ENCODE results near the gene BSND.

The BSND gene

DNA sequence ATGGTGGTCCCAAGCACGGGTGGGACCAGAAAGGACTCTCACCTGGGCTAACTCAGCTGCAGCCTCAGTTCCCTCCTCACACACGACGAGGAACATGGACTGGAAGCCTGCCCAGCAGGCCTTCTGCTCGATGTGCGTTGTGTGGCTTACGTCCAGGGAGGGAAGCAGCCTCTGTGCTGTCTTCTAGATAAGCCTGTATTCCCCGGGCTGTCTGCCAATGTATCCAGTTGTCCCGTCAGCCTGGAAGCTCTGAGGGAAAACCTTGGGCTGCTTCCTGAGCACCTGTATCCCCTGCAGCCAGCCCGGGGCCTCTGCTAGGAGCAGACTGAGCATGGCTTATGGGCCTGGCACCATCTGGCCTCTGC lies 51.2 kb downstream of the BSND start:
- DNase-seq, result no peak

DNA sequence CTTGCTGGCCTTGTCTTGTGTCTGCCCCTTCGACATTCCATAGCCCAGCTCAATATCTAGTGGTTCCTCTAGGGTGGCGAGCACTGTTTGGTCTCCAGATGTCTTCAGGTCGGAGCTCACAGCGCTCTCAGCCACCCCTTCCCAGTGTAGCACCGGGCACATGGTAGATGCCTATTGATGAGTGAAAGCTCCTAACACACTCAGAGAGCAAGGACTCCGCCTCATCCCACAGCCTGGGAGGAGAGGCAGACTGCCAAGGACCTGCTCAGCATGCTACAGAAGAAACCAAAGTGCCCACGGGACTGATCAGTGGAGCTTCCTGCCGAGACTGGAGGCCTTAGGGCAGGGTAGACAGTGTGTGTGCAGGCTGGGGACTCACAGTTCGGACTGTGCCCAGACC lies 51.5 kb downstream of the BSND start:
- DNase-seq, result no peak

DNA sequence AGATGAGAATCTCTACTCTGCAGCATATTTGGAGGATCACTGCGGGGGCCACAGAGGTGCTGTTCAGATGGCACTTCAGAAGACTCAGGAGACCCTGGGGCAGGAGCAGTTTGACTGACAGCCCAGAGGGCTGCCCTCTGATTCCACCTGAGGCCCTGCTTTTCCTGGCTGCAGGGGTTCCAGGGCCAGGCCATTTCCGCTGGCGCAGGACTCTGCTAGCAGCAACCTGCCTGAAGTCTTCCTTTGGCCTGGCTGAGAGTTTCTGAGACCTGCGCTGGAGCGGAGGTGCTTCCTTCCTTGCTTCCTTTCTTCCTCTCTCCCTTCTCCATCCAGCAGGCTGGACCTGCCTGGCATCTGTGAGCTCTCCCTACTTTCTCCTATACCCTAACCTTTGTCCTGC lies 52.4 kb downstream of the BSND start:
- no peak for DNase-seq

DNA sequence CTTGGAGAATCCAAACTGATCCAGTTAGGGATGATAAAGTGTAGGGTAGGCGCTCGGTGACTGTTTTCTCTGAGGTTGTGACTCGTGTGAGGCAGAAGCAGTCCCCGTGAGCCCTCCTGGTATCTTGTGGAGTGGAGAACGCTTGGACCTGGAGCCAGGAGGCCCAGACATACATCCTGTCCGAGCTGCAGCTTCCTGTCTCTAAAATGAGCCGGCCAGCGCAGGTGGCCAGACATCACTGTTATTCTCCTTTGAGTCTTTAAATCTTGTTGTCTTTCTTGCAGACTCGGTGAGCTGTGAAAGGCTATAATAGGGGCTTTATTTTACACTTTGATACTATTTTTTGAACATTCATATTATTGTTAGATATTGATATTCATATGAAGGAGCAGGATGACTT lies 52.9 kb downstream of the BSND start:
- DNase-seq, result no peak

DNA sequence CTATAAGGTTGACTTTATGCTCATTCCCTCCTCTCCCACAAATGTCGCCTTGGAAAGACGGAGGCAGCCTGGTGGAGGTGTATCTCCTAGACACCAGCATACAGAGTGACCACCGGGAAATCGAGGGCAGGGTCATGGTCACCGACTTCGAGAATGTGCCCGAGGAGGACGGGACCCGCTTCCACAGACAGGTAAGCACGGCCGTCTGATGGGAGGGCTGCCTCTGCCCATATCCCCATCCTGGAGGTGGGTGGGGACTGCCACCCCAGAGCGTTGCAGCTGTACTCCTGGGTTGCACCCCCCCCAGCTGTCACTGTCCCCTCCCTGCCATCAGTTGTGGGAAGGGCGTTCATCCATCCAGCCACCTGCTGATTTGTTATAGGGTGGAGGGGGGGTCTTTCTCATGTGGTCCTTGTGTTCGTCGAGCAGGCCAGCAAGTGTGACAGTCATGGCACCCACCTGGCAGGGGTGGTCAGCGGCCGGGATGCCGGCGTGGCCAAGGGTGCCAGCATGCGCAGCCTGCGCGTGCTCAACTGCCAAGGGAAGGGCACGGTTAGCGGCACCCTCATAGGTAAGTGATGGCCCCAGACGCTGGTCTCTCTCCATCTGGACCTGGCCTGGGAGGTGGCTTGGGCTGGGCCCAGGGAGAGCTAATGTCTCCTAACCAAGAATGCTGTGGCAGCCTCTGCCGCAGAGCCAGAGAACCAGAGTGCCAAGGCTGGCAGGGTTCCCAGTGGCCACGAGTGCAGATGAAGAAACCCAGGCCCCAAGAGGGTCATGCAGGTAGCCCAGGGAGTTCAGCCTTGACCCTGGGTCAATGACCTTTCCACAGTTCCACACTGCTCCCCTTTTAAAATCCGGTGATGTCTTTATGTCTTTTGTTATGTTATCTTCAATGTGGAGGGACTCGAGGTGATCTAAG lies 53.7 kb downstream of the BSND start:
- no peak for DNase-seq

DNA sequence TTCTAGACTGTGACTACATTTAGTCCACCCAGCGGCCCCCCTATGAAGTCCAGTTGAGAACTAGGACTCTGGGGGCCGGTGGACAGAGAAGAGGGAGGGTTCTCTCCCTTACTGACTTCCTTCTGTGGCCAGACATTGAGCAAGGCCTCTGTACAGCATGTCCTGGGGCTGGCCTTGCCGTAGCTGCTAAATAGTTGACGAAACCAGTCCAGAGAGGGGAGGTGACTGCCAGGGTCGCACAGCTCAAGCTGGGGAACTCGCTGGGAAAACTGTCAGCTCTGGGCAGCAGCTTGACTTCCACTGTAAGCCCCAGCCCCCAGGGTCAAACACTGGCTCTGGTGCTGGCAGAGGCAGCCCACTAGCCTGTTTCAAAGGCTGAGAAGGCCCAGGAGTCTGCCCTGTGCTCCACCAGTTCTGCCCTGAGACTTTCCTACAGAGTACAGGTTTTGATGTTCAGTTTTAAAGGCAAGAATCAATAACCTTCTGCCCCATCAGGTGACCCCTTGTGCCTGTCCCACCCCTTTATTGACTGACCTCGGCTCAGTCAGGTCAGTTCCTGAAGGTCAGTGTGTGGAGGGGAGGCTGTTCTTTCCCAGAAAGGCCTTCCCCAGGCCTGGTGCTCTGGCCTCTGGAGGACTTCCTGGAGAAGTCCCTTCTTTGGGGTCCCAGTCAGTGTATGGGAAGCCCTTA lies 54.7 kb downstream of the BSND start:
- no peak for DNase-seq

DNA sequence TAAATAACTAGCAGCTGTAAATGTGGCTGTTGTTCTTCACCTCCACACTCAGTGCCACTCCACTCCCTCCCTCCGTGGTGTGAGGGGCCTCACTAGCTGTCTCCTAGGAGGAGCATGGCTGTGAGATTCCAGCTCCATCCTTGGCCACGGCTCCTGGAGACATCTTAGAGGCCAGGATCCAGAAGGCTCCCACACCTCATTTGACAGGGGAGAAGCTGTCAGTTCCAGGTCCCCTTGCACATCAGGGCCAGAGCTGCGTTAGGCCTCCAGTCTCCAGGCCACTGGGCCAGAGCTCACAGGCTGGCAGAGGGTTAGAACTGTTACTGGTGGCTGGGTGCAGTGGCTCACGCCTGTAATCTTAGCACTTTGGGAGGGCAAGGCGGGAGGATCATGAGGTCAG lies 55.7 kb downstream of the BSND start:
- no peak for DNase-seq

DNA sequence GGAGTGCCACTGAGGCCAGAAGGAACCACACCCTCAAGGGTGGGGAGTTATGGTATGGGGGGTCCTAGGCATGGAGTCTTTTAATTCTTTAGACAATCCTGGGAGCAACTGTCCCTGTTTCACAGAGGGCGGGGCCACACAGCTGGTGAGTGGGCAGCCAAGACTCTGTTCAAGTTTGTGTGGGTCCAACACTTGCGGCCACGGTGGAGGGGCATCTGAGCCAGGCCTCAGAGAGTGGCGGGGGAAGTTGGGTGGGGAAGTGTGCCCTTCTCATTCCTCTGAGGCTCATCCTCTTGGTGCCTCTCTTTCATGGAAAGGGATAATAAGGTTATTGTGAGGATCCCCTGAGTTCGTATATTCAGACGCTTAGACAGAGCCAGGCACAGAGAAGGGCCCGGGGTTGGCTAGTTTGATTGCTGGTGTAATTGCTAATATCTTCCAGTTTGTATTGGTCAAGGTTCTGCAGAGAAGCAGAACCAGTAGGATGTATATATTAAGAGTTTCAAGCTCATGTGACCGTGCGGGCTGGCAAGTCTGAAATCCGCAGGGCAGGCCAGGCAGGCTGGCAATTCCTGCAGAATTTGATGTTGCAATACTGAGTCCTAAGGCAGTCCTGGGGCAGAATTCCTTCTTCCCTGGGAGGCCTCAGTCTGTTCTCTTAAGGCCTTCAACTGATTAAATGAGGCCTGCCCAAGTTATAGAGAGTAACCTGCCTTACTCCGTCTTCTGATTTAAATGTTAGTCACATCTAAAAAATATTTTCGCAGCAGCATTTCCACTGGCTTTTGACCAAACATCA lies 56.5 kb downstream of the BSND start:
- DNase-seq, result no peak

DNA sequence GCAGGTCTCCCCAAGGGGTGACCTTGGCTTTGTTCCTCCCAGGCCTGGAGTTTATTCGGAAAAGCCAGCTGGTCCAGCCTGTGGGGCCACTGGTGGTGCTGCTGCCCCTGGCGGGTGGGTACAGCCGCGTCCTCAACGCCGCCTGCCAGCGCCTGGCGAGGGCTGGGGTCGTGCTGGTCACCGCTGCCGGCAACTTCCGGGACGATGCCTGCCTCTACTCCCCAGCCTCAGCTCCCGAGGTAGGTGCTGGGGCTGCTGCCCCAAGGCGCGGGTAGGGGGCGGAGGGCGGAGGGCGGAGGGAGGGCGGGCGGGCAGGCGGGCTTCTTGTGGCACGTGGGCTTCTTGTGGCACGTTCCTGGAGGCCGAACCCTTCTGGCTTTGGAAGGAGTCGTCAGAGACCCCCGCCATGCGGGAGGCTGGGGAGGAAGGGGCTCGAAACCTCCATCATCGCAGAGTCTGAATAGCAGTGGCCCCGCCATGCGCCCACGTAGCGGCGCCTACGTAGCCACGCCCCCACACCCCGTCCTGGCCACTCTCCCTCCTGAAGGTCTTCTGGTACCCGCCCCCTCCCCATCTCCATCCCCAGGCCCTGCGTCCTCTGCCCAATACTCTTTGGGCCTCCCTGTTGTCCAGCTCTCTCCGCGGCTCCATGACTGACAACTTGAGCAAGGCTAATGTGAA lies 57.4 kb downstream of the BSND start:
- no peak for DNase-seq

DNA sequence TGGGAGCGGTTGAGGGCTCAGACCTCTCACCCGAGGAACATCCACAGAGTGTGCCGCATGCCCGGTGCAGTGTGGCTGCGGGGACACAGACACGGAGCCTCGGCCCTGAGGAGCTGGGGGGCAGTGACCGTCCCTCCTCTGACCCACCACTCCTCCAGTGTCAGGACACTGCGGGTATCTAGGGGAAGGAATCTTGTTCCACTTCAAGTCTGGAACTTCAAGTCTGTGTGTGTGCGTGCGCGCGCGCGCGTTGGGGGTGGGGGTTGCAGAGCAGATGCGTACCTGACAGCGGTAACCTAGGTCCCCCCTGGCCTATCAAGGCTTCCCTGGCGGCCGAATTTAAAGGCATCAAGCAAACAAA lies 57.9 kb downstream of the BSND start:
- no peak for DNase-seq

DNA sequence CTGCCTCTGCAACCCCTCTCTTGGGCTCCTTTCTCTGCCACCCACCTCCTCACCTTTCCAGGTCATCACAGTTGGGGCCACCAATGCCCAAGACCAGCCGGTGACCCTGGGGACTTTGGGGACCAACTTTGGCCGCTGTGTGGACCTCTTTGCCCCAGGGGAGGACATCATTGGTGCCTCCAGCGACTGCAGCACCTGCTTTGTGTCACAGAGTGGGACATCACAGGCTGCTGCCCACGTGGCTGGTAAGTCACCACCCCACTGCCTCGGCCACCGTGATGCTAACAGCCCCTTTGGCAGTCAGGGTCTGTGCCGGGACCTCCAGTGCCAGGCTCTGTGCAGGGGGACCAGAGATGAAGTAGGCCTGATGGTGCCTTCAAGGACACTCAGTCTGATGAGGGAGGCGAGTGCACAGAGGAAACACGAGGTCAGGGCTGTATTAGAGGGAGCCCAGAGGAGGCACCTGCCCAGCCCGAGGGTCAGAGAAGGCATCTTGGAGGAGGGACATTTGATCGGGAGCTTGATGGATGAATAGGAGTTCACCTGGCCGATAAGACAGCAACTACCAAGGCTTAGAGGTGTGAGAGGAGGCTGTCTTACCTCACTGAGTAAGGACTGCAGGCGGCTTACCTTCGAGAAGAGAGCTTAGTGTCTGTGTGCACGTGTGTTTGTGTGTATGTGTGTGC lies 58.7 kb downstream of the BSND start:
- DNase-seq, result no peak

DNA sequence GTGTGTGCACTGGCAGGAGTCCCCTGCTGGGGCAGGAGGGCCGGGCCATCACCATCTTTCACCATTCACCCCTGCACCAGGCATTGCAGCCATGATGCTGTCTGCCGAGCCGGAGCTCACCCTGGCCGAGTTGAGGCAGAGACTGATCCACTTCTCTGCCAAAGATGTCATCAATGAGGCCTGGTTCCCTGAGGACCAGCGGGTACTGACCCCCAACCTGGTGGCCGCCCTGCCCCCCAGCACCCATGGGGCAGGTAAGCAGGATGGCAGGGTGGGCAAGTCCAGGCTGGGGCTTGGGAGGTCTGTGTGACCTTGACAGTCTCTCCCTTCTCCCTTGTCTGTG lies 59.2 kb downstream of the BSND start:
- DNase-seq, result no peak

DNA sequence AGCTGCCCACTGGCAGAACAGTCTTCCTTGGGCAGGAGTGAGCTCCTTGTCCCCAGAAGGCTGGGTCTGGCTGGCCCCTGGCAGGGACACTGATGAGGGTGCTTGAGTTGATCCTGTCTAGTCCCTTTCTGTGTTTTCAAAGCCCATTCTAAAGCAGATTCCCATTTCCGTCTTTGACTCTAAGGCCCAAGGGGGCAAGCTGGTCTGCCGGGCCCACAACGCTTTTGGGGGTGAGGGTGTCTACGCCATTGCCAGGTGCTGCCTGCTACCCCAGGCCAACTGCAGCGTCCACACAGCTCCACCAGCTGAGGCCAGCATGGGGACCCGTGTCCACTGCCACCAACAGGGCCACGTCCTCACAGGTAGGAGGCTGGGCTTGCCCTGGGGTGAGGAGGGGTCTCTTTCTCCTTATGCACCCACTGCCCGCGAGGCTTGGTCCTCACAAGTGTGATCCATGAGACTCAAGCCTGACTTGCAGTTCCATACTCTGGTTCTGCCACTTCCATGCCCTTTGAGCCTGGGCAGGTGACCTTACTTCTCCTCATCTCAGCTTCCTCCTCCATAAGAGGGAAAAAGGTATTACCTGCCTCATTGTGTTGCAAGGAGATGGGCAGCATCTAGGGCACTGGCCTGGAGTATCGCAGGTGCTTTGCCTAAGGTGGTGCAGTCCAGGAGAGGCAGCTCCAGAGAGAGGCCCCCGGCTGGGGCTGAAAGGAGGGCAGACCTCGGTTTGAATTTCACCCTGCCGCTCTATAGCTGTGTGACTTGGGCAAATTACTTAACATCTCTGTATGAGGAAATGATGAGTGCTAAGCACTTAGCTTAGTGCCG lies 60.8 kb downstream of the BSND start:
- no peak for DNase-seq

DNA sequence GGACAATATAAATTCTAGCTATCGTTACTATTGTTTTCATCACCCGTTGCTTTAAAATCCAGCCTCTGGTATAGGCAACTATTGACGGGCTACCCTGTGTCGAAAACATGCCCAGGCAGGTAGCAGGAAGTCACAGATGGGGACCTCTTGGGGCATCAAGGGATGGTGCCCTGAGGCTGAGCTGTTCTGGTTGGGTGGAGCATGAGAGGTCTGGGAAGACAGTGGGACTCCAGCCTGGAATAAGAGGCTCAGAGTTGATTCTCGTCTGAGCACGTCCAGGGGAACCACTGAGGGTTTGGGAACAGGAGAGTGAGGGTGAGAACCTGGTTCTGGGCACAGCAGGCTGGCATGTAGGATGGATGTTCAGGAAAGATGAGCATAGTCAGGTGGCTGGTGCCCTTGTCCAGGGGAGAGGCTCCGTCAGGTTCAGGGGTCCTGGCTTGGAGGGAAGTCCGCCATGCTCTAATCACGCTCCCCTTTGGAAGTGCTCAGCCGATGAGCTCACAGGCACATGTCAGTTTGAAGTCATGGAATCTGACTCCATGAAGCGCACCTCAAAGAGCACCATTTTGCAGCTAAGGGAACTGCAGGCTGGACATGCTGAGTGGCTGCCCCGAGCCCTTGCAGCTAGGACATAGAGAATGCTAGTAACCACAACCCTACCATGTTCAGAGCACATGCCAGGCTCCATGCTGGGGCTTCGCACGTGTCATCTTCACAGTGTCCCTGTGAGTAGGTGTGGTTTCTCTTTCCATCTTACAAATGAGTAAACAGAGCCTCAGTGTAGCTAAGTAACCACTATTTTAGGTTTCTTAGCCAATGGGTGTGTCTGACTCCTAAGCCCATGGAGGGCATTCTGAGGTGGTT lies 61.6 kb downstream of the BSND start:
- no peak for DNase-seq

DNA sequence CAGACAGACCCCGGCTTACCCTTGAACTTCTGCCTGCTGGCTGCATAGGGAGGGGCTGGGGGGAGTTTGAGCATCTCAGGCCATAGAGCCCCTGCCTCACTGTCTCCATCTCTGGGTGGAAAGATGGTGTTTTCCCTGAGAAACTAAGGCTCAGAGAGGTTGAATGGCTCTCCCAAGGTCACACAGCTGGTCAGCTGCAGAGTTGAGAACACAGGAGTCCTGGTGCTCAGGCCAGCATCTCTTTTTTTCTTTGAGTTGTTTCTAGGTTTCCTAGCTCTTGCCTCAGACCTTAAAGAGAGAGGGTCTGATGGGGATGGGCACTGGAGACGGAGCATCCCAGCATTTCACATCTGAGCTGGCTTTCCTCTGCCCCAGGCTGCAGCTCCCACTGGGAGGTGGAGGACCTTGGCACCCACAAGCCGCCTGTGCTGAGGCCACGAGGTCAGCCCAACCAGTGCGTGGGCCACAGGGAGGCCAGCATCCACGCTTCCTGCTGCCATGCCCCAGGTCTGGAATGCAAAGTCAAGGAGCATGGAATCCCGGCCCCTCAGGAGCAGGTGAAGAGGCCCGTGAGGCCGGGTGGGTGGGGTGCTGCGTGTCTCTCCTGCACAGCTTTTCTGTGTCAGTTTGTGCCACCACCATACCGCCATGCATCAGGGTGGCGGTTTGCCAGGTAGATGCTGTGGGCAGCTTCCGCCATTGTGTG lies 62.4 kb downstream of the BSND start:
- no peak for DNase-seq
